OCI-LY3 (cell line): ENCODE measurements around the gene CARD14.

Source experiments
- EZH2phosphoT487 ChIP-seq: fragments of 200-600 bp; shearing (Covaris generic); IDR thresholded peaks from 2 replicates; pipeline ENCODE4 v1.6.1; 2018; ENCODE audit warnings: antibody characterized with exemption, mixed run types, low read depth
- TF ChIP-seq, protein P1 (sequence below): fragments of 200-600, 300-600 bp; sonication (generic); IDR thresholded peaks from 2 replicates; pipeline ENCODE4 v1.5.1; 2014; ENCODE audit warnings: antibody characterized with exemption, low read length, low read depth

DNA sequence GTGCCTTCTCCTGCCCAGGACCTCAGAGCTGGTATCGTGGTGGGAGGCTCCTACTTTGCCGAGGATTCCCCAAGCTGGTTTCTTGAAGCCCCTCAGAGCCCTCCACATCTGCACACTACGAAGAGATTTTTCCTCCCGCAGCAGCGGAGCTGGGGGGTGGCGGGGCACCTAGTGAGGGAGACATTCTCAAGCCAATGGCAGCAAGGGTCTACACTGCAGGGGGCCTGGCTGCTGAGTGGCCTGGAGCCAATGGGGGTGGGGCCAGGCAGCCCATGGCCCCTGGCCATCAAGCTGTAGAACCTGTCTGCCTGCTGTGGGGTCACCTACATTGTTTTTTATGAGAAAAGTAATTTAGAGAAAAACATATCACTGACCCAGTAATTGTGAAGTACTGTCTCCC lies 55.4 kb downstream of the CARD14 start:
- TF ChIP-seq, protein P1, sequence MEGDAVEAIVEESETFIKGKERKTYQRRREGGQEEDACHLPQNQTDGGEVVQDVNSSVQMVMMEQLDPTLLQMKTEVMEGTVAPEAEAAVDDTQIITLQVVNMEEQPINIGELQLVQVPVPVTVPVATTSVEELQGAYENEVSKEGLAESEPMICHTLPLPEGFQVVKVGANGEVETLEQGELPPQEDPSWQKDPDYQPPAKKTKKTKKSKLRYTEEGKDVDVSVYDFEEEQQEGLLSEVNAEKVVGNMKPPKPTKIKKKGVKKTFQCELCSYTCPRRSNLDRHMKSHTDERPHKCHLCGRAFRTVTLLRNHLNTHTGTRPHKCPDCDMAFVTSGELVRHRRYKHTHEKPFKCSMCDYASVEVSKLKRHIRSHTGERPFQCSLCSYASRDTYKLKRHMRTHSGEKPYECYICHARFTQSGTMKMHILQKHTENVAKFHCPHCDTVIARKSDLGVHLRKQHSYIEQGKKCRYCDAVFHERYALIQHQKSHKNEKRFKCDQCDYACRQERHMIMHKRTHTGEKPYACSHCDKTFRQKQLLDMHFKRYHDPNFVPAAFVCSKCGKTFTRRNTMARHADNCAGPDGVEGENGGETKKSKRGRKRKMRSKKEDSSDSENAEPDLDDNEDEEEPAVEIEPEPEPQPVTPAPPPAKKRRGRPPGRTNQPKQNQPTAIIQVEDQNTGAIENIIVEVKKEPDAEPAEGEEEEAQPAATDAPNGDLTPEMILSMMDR = no peak
- TF ChIP-seq EZH2phosphoT487 = no peak
